ENCODE results near the gene NINJ1. TPM values are rescaled to one million over a fixed set of nuclear protein-coding genes. Genes with fewer than 3 reads are reported as not detected.
A peak's percentile ranks its signal among the peaks of the same experiment; 100 is the strongest.
"Not testable (repeated sequence)": the region's sequence is repeated elsewhere in the genome, so short reads cannot be mapped to it uniquely, and the experiment has no call there.

Gene NINJ1
- total RNA-seq, 2 experiments from 2014 or later = 20.8 to 21.1 TPM

DNA sequence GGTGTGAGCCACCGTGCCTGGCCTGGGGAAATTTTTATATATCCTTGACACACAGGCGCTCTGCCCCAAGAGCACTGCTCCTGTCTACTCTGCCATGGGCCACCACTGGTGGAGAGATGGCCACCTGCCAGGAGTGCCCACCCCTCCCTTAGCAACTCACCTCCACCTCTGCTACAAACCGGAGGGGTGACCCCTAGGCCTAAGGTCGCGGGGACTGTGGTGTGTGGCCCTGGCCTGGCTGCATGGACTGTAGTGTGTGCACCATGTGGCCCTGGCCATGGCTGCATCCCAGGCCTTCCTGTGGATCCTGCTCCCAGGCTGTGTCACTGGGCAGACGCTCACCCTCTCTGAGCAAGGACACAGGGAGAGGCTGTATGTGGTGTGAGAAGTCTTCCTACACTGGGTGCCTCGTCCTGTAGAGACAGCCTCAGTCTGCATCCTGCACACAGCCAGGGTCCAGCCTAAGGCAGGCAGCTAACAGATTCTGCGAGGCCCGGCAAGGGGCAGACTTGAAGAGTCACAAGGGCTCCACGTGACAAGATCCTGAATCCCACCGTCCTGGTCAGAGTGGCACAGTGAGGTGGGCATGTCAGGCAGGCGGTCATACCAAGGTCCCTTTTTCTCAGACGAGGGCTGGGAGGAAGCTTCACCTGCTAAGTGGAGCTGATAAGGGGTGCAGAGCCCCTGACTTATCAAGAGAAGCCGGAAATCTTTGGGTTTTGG is 10.3 kb downstream of the NINJ1 start:
- CTCF ChIA-PET = interaction anchor here (2.5 kb wide), 1 partner anchor 15 kb away, joined by 14 read pairs; no protein-coding TSS in a partner anchor
- DNase-seq = no peak
- Mint-ChIP-seq H3K4me1 (ENCODE audit: low read depth) (peaks cover 57% of the 10 kb centered on the region), H3K4me3 (no peak overlapping the region), H3K27me3 (ENCODE audit: low read depth) (no peaks in the 10 kb centered on the region), H3K27ac (peak overlapping the region; percentile 60), H3K9me3 (ENCODE audit: insufficient read depth) (no peaks in the 10 kb centered on the region), H3K36me3 (ENCODE audit: low read depth) (peaks cover 9% of the 10 kb centered on the region)
- ATAC-seq = no peak
- POLR2A ChIA-PET = interaction anchor here (0.7 kb wide), 1 partner anchor 8 kb away, joined by 3 read pairs; no protein-coding TSS in a partner anchor

GRCh38 chr9:93122721-93123221 is 11.3 kb downstream of the NINJ1 start:
- H3K27me3 Mint-ChIP-seq (ENCODE audit: low read depth) = no peaks in the 10 kb centered on the region
- peaks cover 9% of the 10 kb centered on the region for H3K36me3 Mint-ChIP-seq (ENCODE audit: low read depth)
- ATAC-seq (no peak), DNase-seq (no peak)
- CTCF ChIA-PET = interaction anchor here (2.5 kb wide), 1 partner anchor 14 kb away, joined by 14 read pairs; no protein-coding TSS in a partner anchor
- H3K4me1 Mint-ChIP-seq (ENCODE audit: low read depth) = peaks cover 49% of the 10 kb centered on the region
- no peaks in the 10 kb centered on the region for H3K9me3 Mint-ChIP-seq (ENCODE audit: insufficient read depth)
- POLR2A ChIA-PET = interaction anchor here (0.7 kb wide), 1 partner anchor 9 kb away, joined by 3 read pairs; no protein-coding TSS in a partner anchor
- no peak overlapping the region for H3K27ac Mint-ChIP-seq
- no peak overlapping the region for H3K4me3 Mint-ChIP-seq

GRCh38 chr9:93121316-93122241 is 12.5 kb downstream of the NINJ1 start:
- H3K27ac Mint-ChIP-seq = peak overlapping the region; percentile 52
- ATAC-seq (no peak), DNase-seq (no peak)
- peaks cover 37% of the 10 kb centered on the region for H3K4me1 Mint-ChIP-seq (ENCODE audit: low read depth)
- H3K9me3 Mint-ChIP-seq (ENCODE audit: insufficient read depth) = no peaks in the 10 kb centered on the region
- H3K4me3 Mint-ChIP-seq = no peak overlapping the region
- H3K27me3 Mint-ChIP-seq (ENCODE audit: low read depth) = no peaks in the 10 kb centered on the region
- peaks cover 9% of the 10 kb centered on the region for H3K36me3 Mint-ChIP-seq (ENCODE audit: low read depth)
- POLR2A ChIA-PET = no interaction called here
- CTCF ChIA-PET = interaction anchor here (3.8 to 5.1 kb wide), 2 partner anchors 8 to 12 kb away, joined by 12 to 57 read pairs; no protein-coding TSS in a partner anchor

DNA sequence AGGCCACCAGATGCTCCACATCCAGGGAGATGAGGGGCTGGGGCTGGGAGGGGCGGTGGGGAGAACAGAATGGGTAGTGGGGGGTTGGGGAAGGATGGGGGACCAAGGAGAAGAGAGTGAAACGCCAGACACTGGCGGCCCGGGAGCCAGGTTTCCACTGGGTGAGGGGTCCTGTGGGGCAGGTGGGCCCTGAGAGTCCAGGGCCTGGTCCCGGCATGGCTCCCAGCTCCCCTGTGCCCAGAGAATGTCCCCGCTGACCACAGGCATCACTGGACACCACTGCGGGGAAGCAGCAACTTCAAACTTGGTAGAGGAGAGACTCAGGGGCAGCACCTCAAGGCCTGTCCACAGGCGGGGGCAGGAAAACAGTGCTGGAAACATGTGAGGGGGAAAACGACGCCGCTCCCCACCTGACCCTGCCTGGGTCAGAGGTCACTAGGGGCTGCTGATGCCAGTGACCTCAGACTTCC is 13.2 kb downstream of the NINJ1 start:
- Mint-ChIP-seq H3K4me3 (no peak overlapping the region), H3K27me3 (ENCODE audit: low read depth) (no peaks in the 10 kb centered on the region), H3K27ac (no peak overlapping the region), H3K9me3 (ENCODE audit: insufficient read depth) (no peaks in the 10 kb centered on the region), H3K36me3 (ENCODE audit: low read depth) (peaks cover 9% of the 10 kb centered on the region), H3K4me1 (ENCODE audit: low read depth) (peaks cover 30% of the 10 kb centered on the region)
- ChIA-PET POLR2A (interaction anchor here (0.8 to 2.1 kb wide), 4 partner anchors 9 to 93 kb away, joined by 3 to 11 read pairs (median 5); partner anchors contain the start of gene NINJ1), CTCF (interaction anchor here (1.1 to 5.1 kb wide), 7 partner anchors 9 to 445 kb away, joined by 3 to 57 read pairs (median 4); no protein-coding TSS in a partner anchor)
- no peak for DNase-seq
- ATAC-seq = no peak

GRCh38 chr9:93119953-93120845 is 13.9 kb downstream of the NINJ1 start:
- peak overlapping the region; percentile 89 for H3K27ac Mint-ChIP-seq
- H3K4me3 Mint-ChIP-seq = no peak overlapping the region
- H3K9me3 Mint-ChIP-seq (ENCODE audit: insufficient read depth) = no peaks in the 10 kb centered on the region
- no peaks in the 10 kb centered on the region for H3K27me3 Mint-ChIP-seq (ENCODE audit: low read depth)
- CTCF ChIA-PET = interaction anchor here (0.8 to 5.1 kb wide), 15 partner anchors 9 to 446 kb away, joined by 3 to 57 read pairs (median 4); partner anchors contain the start of gene NINJ1
- POLR2A ChIA-PET = interaction anchor here (0.8 to 2.1 kb wide), 4 partner anchors 9 to 92 kb away, joined by 3 to 11 read pairs (median 5); partner anchors contain the start of gene NINJ1
- peaks cover 23% of the 10 kb centered on the region for H3K4me1 Mint-ChIP-seq (ENCODE audit: low read depth)
- peaks cover 9% of the 10 kb centered on the region for H3K36me3 Mint-ChIP-seq (ENCODE audit: low read depth)
- ATAC-seq (peak; percentile 80), DNase-seq (peak; percentile 68)

- POLR2A ChIA-PET = interaction anchor here (1.3 to 2.1 kb wide), 3 partner anchors 10 to 19 kb away, joined by 4 to 11 read pairs (median 6); partner anchors contain the start of gene NINJ1
- CTCF ChIA-PET = interaction anchor here (0.8 to 5.1 kb wide), 15 partner anchors 10 to 447 kb away, joined by 3 to 57 read pairs (median 4); partner anchors contain the start of gene NINJ1
- Mint-ChIP-seq H3K27ac (peak overlapping the region; percentile 89), H3K9me3 (ENCODE audit: insufficient read depth) (no peaks in the 10 kb centered on the region), H3K27me3 (ENCODE audit: low read depth) (no peaks in the 10 kb centered on the region), H3K36me3 (ENCODE audit: low read depth) (peaks cover 8% of the 10 kb centered on the region), H3K4me3 (no peak overlapping the region), H3K4me1 (ENCODE audit: low read depth) (peaks cover 24% of the 10 kb centered on the region)
- ATAC-seq = peak; percentile 5
- DNase-seq = no peak
Observed at GRCh38 chr9:93119703-93119952, 14.4 kb downstream of the NINJ1 start.

DNA sequence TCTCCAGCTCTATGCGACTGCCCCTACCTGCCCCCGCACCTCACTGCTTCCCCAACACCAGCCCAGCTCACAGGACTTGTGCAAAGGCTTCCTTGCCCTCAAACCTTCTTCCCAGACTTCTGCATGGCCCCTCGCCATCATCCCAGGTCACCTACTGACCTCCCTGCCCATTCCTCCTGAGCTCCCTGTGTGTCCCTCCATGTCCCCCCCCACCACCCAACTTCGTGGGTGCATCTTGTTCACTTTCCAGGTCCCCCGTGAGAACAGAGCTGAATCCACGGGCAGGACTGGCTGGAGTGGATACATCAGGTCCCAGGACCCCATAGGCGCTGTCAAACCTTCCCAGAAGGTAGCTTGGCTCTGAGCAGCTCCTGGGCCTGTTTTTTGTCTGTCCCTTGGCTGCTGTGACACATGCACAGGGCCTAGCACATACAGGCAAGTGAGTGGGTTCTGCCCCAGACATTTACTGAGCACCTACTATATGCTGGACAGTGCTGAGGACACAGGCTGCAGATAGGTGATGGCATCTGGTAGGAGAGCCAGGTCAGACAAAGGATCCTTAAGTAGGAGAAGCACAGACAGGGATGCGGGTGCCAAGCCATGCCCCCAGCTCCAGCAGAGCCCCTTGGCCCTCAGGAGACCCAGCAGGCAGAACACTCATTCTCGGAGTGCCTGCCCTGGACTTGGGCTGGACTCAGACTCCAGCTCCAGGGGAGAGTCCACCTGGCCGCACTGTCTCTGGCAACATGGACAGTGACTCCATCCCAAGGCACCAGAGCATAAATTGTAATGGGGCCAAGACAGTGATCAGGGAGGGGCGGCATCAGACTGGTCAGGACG is 15.0 kb downstream of the NINJ1 start:
- CTCF ChIA-PET = interaction anchor here (1.0 to 5.1 kb wide), 11 partner anchors 10 to 116 kb away, joined by 3 to 57 read pairs (median 4); partner anchors contain the start of gene NINJ1
- POLR2A ChIA-PET = interaction anchor here (0.6 to 2.1 kb wide), 5 partner anchors 11 to 49 kb away, joined by 3 to 11 read pairs (median 4); partner anchors contain the start of gene NINJ1
- Mint-ChIP-seq H3K4me1 (ENCODE audit: low read depth) (peaks cover 25% of the 10 kb centered on the region), H3K27me3 (ENCODE audit: low read depth) (no peaks in the 10 kb centered on the region), H3K36me3 (ENCODE audit: low read depth) (peaks cover 8% of the 10 kb centered on the region), H3K4me3 (no peak overlapping the region), H3K27ac (peak overlapping the region; percentile 89), H3K9me3 (ENCODE audit: insufficient read depth) (no peaks in the 10 kb centered on the region)
- ATAC-seq (peak; percentile 5), DNase-seq (no peak)

- H3K4me3 Mint-ChIP-seq = no peak overlapping the region
- H3K27me3 Mint-ChIP-seq (ENCODE audit: low read depth) = no peaks in the 10 kb centered on the region
- peak overlapping the region; percentile 4 for H3K27ac Mint-ChIP-seq
Observed at GRCh38 chr9:93117924-93118862, 15.9 kb downstream of the NINJ1 start.

GRCh38 chr9:93117521-93117920 is 16.5 kb downstream of the NINJ1 start:
- H3K9me3 Mint-ChIP-seq (ENCODE audit: insufficient read depth); DNase-seq; ATAC-seq; H3K27ac Mint-ChIP-seq; H3K4me3 Mint-ChIP-seq; H3K36me3 Mint-ChIP-seq (ENCODE audit: low read depth); H3K27me3 Mint-ChIP-seq (ENCODE audit: low read depth): not testable (repeated sequence)
- H3K4me1 Mint-ChIP-seq (ENCODE audit: low read depth) = peaks cover 25% of the 10 kb centered on the region
- POLR2A ChIA-PET = interaction anchor here (1.0 to 1.4 kb wide), 2 partner anchors 12 to 16 kb away, joined by 3 to 4 read pairs; partner anchors contain the start of gene NINJ1
- CTCF ChIA-PET = interaction anchor here (3.8 to 5.1 kb wide), 2 partner anchors 8 to 12 kb away, joined by 12 to 57 read pairs; no protein-coding TSS in a partner anchor

More at GRCh38 chr9:93117924-93118862, 15.9 kb downstream of the NINJ1 start:
- POLR2A ChIA-PET = interaction anchor here (0.6 to 1.4 kb wide), 3 partner anchors 12 to 48 kb away, joined by 3 to 4 read pairs (median 3); partner anchors contain the start of gene NINJ1
- H3K9me3 Mint-ChIP-seq (ENCODE audit: insufficient read depth) = no peaks in the 10 kb centered on the region
- peaks cover 8% of the 10 kb centered on the region for H3K36me3 Mint-ChIP-seq (ENCODE audit: low read depth)
- CTCF ChIA-PET = interaction anchor here (0.6 to 5.1 kb wide), 5 partner anchors 9 to 115 kb away, joined by 3 to 57 read pairs (median 7); no protein-coding TSS in a partner anchor
- no peak for ATAC-seq
- H3K4me1 Mint-ChIP-seq (ENCODE audit: low read depth) = peaks cover 25% of the 10 kb centered on the region
- DNase-seq = no peak
